ENCODE data around the gene SHISAL2A. TPM values are rescaled to one million over a fixed set of nuclear protein-coding genes. Genes with fewer than 3 reads are reported as not detected.

Gene SHISAL2A
- total and polyA plus RNA-seq, 2 of the 13 experiments (the other 11 are each of a cell fraction or from before 2014, with no cell fraction given): not detected

- TF ChIP-seq ZNF609 (CRISPR knock-in tag; IDR thresholded peaks at IDR 0.05; ENCODE audit: borderline replicate concordance) (no peak), HNF4G (IDR thresholded peaks at IDR 0.05; ENCODE audit: borderline replicate concordance, low read depth, low read length) (peak; percentile 84; the same call in 1 of the 2 replicates), HNF4G (CRISPR knock-in tag; IDR thresholded peaks at IDR 0.05; ENCODE audit: borderline replicate concordance, low read depth) (no peak), ZBTB38 (CRISPR knock-in tag; IDR thresholded peaks at IDR 0.05) (no peak), SP4 (CRISPR knock-in tag; IDR thresholded peaks at IDR 0.05) (no peak), BORCS8-MEF2B (CRISPR knock-in tag; IDR thresholded peaks at IDR 0.05) (no peak), AGO2 (optimal IDR thresholded peaks at IDR 0.05; ENCODE audit: low read depth, low read length) (no peak), TRIM22 (IDR thresholded peaks at IDR 0.05) (no peak), ZBTB7B (CRISPR knock-in tag; IDR thresholded peaks at IDR 0.05) (no peak), RERE (CRISPR knock-in tag; IDR thresholded peaks at IDR 0.05; ENCODE audit: low read depth) (no peak), SCMH1 (CRISPR knock-in tag; IDR thresholded peaks at IDR 0.05; ENCODE audit: borderline replicate concordance) (no peak), ATF5 (CRISPR knock-in tag; IDR thresholded peaks at IDR 0.05; ENCODE audit: low read depth) (no peak), ZNF251 (CRISPR knock-in tag; IDR thresholded peaks at IDR 0.05) (no peak), ZNF552 (CRISPR knock-in tag; IDR thresholded peaks at IDR 0.05; ENCODE audit: borderline replicate concordance) (no peak), GABPA (IDR thresholded peaks at IDR 0.05; ENCODE audit: low read depth, low read length) (no peak), GABPA (CRISPR knock-in tag; IDR thresholded peaks at IDR 0.05; ENCODE audit: low read depth) (no peak), TARDBP (CRISPR knock-in tag; IDR thresholded peaks at IDR 0.05) (no peak), PRPF4 (IDR thresholded peaks at IDR 0.05; ENCODE audit: low read depth, low read length, poor library complexity, severe bottlenecking) (no peak)
These were observed 18.9 kb downstream of the SHISAL2A start (continued) for GRCh38 chr1:52651904-52652303.

Measured in HepG2 (cell line).